NCI-H524 (cell line): ENCODE measurements around the gene RIBC2.

ENCODE experiments used
- DNase-seq, 2 experiments: peaks; one replicate each; lab custom pipeline; 2025; lab: John Stamatoyannopoulos, UW

RIBC2 gene

GRCh38 chr22:45475063-45475747, 61.7 kb downstream of the RIBC2 start:
- peak in 1 of 2 experiments; percentile 15 for DNase-seq

GRCh38 chr22:45475851-45476514, 62.5 kb downstream of the RIBC2 start:
- DNase-seq, result no peak

GRCh38 chr22:45476814-45477213, 63.3 kb downstream of the RIBC2 start:
- DNase-seq, result no peak

- no peak for DNase-seq
Observed at GRCh38 chr22:45477366-45478107, 64.0 kb downstream of the RIBC2 start.

- no peak for DNase-seq
Observed at GRCh38 chr22:45478108-45478771, 64.7 kb downstream of the RIBC2 start.

GRCh38 chr22:45480717-45481116, 67.2 kb downstream of the RIBC2 start:
- no peak for DNase-seq

- no peak for DNase-seq
Observed at GRCh38 chr22:45481661-45482060, 68.2 kb downstream of the RIBC2 start.
